ENCODE results near the gene S100A10.

The S100A10 gene

DNA sequence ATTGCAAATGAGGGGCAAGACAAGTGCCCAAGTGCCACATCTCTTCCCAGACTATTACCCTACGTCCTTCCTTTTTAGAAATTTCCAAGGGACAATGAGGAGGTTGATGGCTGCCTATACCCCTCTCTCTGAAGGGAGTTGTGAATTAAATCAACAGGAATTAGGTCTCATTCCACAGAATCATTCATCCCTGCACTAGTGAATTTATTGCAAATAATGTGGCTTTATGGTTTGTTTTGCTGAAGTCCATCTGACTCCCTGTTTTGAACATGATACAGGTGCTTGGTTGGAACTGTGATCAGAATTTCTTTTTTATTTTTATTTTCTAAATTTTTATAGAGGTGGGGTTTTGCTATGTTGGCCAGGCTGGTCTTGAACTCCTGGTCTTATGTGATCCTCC lies 50.1 kb downstream of the S100A10 start:
- Histone ChIP-seq H4K20me1 (ENCODE audit: insufficient read depth, low read length) (no peaks in the 10 kb centered on the region), H3K9me3 (ENCODE audit: insufficient read depth, low read length, severe bottlenecking) (no peaks in the 10 kb centered on the region), H3K27ac (ENCODE audit: low read length) (no peak overlapping the region), H3K4me3 (ENCODE audit: low read depth in 1 of 2, low read length in 2 of 2) (no peak overlapping the region), H3K36me3 (ENCODE audit: insufficient read depth, low read length) (no peaks in the 10 kb centered on the region), H2AFZ (ENCODE audit: low read depth, low read length) (no peak overlapping the region), H3K9ac (ENCODE audit: low read depth, low read length) (no peak overlapping the region), H3K79me2 (ENCODE audit: insufficient read depth, low read length) (no peaks in the 10 kb centered on the region), H3K4me1 (ENCODE audit: insufficient read depth, low read length) (no peaks in the 10 kb centered on the region), H3K4me2 (ENCODE audit: insufficient read depth, low read length) (no peak overlapping the region), H3K27me3 (ENCODE audit: insufficient read depth, low read length, poor library complexity) (peaks cover 33% of the 10 kb centered on the region)
- ATAC-seq (ENCODE audit: insufficient read depth, low read depth) = no peak
- no peak for DNase-seq
- no peak for TF ChIP-seq EZH2 (IDR thresholded peaks at IDR 0.05; ENCODE audit: borderline replicate concordance, low read depth, low read length, severe bottlenecking)
- TF ChIP-seq, protein P1, sequence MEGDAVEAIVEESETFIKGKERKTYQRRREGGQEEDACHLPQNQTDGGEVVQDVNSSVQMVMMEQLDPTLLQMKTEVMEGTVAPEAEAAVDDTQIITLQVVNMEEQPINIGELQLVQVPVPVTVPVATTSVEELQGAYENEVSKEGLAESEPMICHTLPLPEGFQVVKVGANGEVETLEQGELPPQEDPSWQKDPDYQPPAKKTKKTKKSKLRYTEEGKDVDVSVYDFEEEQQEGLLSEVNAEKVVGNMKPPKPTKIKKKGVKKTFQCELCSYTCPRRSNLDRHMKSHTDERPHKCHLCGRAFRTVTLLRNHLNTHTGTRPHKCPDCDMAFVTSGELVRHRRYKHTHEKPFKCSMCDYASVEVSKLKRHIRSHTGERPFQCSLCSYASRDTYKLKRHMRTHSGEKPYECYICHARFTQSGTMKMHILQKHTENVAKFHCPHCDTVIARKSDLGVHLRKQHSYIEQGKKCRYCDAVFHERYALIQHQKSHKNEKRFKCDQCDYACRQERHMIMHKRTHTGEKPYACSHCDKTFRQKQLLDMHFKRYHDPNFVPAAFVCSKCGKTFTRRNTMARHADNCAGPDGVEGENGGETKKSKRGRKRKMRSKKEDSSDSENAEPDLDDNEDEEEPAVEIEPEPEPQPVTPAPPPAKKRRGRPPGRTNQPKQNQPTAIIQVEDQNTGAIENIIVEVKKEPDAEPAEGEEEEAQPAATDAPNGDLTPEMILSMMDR (IDR thresholded peaks at IDR 0.05; ENCODE audit: borderline replicate concordance, extremely low read depth, low read length, poor library complexity, severe bottlenecking) = no peak

DNA sequence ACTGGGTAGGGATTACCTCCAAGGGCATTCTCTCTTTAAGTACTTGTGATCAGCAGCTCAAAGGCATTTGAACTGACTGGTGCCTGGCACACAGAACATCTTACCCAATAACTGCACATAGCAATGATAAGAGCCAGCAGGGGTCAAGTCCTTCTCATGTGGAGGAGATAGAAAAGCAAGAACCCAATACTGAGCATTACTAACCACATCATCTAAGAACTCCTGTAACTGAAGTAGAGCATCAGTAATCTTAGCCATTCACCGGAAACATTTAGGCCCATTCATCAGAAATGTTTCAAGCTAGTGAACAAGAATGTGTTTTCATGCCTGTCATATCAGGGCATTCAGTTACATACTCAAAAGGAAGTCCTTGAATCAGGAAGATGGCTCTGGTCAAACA lies 50.8 kb downstream of the S100A10 start:
- no peak for TF ChIP-seq EZH2 (IDR thresholded peaks at IDR 0.05; ENCODE audit: borderline replicate concordance, low read depth, low read length, severe bottlenecking)
- TF ChIP-seq, protein P1 (IDR thresholded peaks at IDR 0.05; ENCODE audit: borderline replicate concordance, extremely low read depth, low read length, poor library complexity, severe bottlenecking) = no peak
- Histone ChIP-seq H3K4me2 (ENCODE audit: insufficient read depth, low read length) (no peak overlapping the region), H4K20me1 (ENCODE audit: insufficient read depth, low read length) (no peaks in the 10 kb centered on the region), H2AFZ (ENCODE audit: low read depth, low read length) (no peak overlapping the region), H3K9ac (ENCODE audit: low read depth, low read length) (no peak overlapping the region), H3K9me3 (ENCODE audit: insufficient read depth, low read length, severe bottlenecking) (no peaks in the 10 kb centered on the region), H3K4me1 (ENCODE audit: insufficient read depth, low read length) (no peaks in the 10 kb centered on the region), H3K4me3 (ENCODE audit: low read depth in 1 of 2, low read length in 2 of 2) (no peak overlapping the region), H3K79me2 (ENCODE audit: insufficient read depth, low read length) (no peaks in the 10 kb centered on the region), H3K27ac (ENCODE audit: low read length) (no peak overlapping the region), H3K36me3 (ENCODE audit: insufficient read depth, low read length) (no peaks in the 10 kb centered on the region), H3K27me3 (ENCODE audit: insufficient read depth, low read length, poor library complexity) (peaks cover 33% of the 10 kb centered on the region)
- ATAC-seq (ENCODE audit: insufficient read depth, low read depth) (no peak), DNase-seq (no peak)

DNA sequence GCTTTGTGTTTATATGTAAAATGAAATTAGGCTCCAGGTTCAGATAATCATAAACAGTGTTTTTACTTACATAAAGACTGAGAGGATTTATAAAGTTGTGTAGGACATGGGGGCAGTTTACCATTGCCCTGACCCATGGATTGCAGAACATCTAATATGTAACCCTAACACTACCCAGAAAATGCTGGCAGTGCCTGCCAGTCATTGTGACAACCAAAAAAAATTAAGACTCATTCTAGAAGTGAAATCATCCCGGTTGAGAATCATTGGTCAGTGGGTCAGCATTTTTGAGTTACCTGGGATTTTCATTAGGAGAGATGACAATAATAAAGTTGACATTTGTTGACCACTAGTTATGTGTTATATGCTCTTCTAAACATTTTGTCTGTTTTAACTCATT lies 53.1 kb downstream of the S100A10 start:
- H3K9me3 ChIP-seq (ENCODE audit: insufficient read depth, low read length, severe bottlenecking) = no peaks in the 10 kb centered on the region
- no peak overlapping the region for H3K9ac ChIP-seq (ENCODE audit: low read depth, low read length)
- H3K4me2 ChIP-seq (ENCODE audit: insufficient read depth, low read length) = no peak overlapping the region
- no peaks in the 10 kb centered on the region for H3K36me3 ChIP-seq (ENCODE audit: insufficient read depth, low read length)
- H3K79me2 ChIP-seq (ENCODE audit: insufficient read depth, low read length) = no peaks in the 10 kb centered on the region
- TF ChIP-seq, protein P1 (IDR thresholded peaks at IDR 0.05; ENCODE audit: borderline replicate concordance, extremely low read depth, low read length, poor library complexity, severe bottlenecking) = no peak
- no peak for TF ChIP-seq EZH2 (IDR thresholded peaks at IDR 0.05; ENCODE audit: borderline replicate concordance, low read depth, low read length, severe bottlenecking)
- H3K27me3 ChIP-seq (ENCODE audit: insufficient read depth, low read length, poor library complexity) = peaks cover 24% of the 10 kb centered on the region
- ATAC-seq (ENCODE audit: insufficient read depth, low read depth) (no peak), DNase-seq (no peak)
- H3K4me3 ChIP-seq (ENCODE audit: low read depth in 1 of 2, low read length in 2 of 2) = no peak overlapping the region
- H2AFZ ChIP-seq (ENCODE audit: low read depth, low read length) = no peak overlapping the region
- H4K20me1 ChIP-seq (ENCODE audit: insufficient read depth, low read length) = no peaks in the 10 kb centered on the region
- H3K27ac ChIP-seq (ENCODE audit: low read length) = no peak overlapping the region
- H3K4me1 ChIP-seq (ENCODE audit: insufficient read depth, low read length) = no peaks in the 10 kb centered on the region

DNA sequence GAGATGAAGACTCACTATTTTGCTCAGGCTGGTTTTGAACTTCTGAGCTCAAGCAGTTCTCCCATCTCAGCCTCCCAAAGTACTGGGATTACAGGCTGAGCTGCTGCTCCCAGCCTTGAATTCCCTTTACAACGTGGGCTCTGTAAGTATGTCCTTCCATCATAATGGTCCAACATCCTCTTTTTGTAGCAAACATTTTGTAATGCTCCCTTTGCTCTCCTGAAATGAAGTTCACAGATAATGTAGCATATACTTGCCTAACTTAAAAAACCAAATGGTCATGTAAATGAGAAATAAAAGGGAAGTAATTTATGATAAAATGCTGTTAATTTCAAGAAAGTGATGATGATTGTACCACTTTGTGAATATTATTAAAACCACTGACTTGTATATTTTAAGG lies 53.9 kb downstream of the S100A10 start:
- no peak overlapping the region for H2AFZ ChIP-seq (ENCODE audit: low read depth, low read length)
- H3K79me2 ChIP-seq (ENCODE audit: insufficient read depth, low read length) = no peaks in the 10 kb centered on the region
- DNase-seq (no peak), ATAC-seq (ENCODE audit: insufficient read depth, low read depth) (no peak)
- no peak overlapping the region for H3K9ac ChIP-seq (ENCODE audit: low read depth, low read length)
- no peak overlapping the region for H3K27ac ChIP-seq (ENCODE audit: low read length)
- H3K4me3 ChIP-seq (ENCODE audit: low read depth in 1 of 2, low read length in 2 of 2) = no peak overlapping the region
- H3K36me3 ChIP-seq (ENCODE audit: insufficient read depth, low read length) = no peaks in the 10 kb centered on the region
- H3K4me2 ChIP-seq (ENCODE audit: insufficient read depth, low read length) = no peak overlapping the region
- no peaks in the 10 kb centered on the region for H3K9me3 ChIP-seq (ENCODE audit: insufficient read depth, low read length, severe bottlenecking)
- no peak for TF ChIP-seq EZH2 (IDR thresholded peaks at IDR 0.05; ENCODE audit: borderline replicate concordance, low read depth, low read length, severe bottlenecking)
- TF ChIP-seq, protein P1 (IDR thresholded peaks at IDR 0.05; ENCODE audit: borderline replicate concordance, extremely low read depth, low read length, poor library complexity, severe bottlenecking) = no peak
- peaks cover 20% of the 10 kb centered on the region for H3K27me3 ChIP-seq (ENCODE audit: insufficient read depth, low read length, poor library complexity)
- H4K20me1 ChIP-seq (ENCODE audit: insufficient read depth, low read length) = no peaks in the 10 kb centered on the region
- no peaks in the 10 kb centered on the region for H3K4me1 ChIP-seq (ENCODE audit: insufficient read depth, low read length)
